ENCODE data around the gene ZC3H12A. TPM values are rescaled to one million over a fixed set of nuclear protein-coding genes. Genes with fewer than 3 reads are reported as not detected.

Gene ZC3H12A
- polyA plus RNA-seq, 2 of the 4 experiments (the other 2 are of a cell fraction) = 16.3 to 23.1 TPM

- TF ChIP-seq PBX3 (IDR thresholded peaks at IDR 0.05) = no peak
- TF ChIP-seq CTCF (IDR thresholded peaks at IDR 0.05) = no peak
- no peak for TF ChIP-seq CHD2 (IDR thresholded peaks at IDR 0.05; ENCODE audit: low read length, partially characterized antibody)
- no peak for TF ChIP-seq ELK1 (IDR thresholded peaks at IDR 0.05; ENCODE audit: low read depth, low read length)
- no peak for TF ChIP-seq FOXS1 (CRISPR knock-in tag; IDR thresholded peaks at IDR 0.05)
- TF ChIP-seq KDM5A (IDR thresholded peaks at IDR 0.05) = no peak
- no peak for TF ChIP-seq SREBF2 (IDR thresholded peaks at IDR 0.05)
- TF ChIP-seq BCL3 (IDR thresholded peaks at IDR 0.05) = no peak
- TF ChIP-seq RFX5 (IDR thresholded peaks at IDR 0.05) = no peak
- no peak for TF ChIP-seq REST (IDR thresholded peaks at IDR 0.05)
- no peak for TF ChIP-seq MYC (IDR thresholded peaks at IDR 0.05; ENCODE audit: borderline replicate concordance, low read length)
- TF ChIP-seq HOXB5 (CRISPR knock-in tag; IDR thresholded peaks at IDR 0.05) = no peak
- TF ChIP-seq NPAS2 (CRISPR knock-in tag; IDR thresholded peaks at IDR 0.05; ENCODE audit: borderline replicate concordance) = no peak
- no peak for TF ChIP-seq HMGXB4 (CRISPR knock-in tag; IDR thresholded peaks at IDR 0.05; ENCODE audit: borderline replicate concordance)
- no peak for TF ChIP-seq CEBPB (IDR thresholded peaks at IDR 0.05)
- no peak for TF ChIP-seq CBX8 (IDR thresholded peaks at IDR 0.05)
- no peak for TF ChIP-seq ZC3H11A (IDR thresholded peaks at IDR 0.05)
- TF ChIP-seq RNF2 (IDR thresholded peaks at IDR 0.05; ENCODE audit: borderline replicate concordance, low read depth) = no peak
- no peak for TF ChIP-seq NR3C1 (IDR thresholded peaks at IDR 0.05)
- no peak for TF ChIP-seq ESRRA (IDR thresholded peaks at IDR 0.05; ENCODE audit: borderline replicate concordance, low read length)
- TF ChIP-seq HOXA7 (CRISPR knock-in tag; IDR thresholded peaks at IDR 0.05) = no peak
- TF ChIP-seq JUN (IDR thresholded peaks at IDR 0.05) = peak; percentile 6 to 49; a peak in 3 of 5 replicates
- no peak for TF ChIP-seq CBX2 (IDR thresholded peaks at IDR 0.05; ENCODE audit: borderline replicate concordance, low read depth)
- no peak for TF ChIP-seq POLR2AphosphoS2 (conservative IDR thresholded peaks at IDR 0.05; ENCODE audit: low read length)
- TF ChIP-seq ZNF302 (CRISPR knock-in tag; IDR thresholded peaks at IDR 0.05) = no peak
- no peak for TF ChIP-seq EHF (CRISPR knock-in tag; IDR thresholded peaks at IDR 0.05)
- TF ChIP-seq GATA3 (IDR thresholded peaks at IDR 0.05; ENCODE audit: borderline replicate concordance) = peak; percentile 31; the same call in 1 of the 2 replicates
- no peak for TF ChIP-seq FOSB (CRISPR knock-in tag; IDR thresholded peaks at IDR 0.05)
- TF ChIP-seq TFCP2L1 (CRISPR knock-in tag; IDR thresholded peaks at IDR 0.05) = no peak
- no peak for TF ChIP-seq HEYL (CRISPR knock-in tag; IDR thresholded peaks at IDR 0.05)
- TF ChIP-seq ZSCAN20 (CRISPR knock-in tag; IDR thresholded peaks at IDR 0.05) = no peak
- TF ChIP-seq JUNB (IDR thresholded peaks at IDR 0.05) = 0 out of 2 replicates have a peak, but pooled peaks have one; percentile 22
- no peak for TF ChIP-seq RCOR1 (IDR thresholded peaks at IDR 0.05; ENCODE audit: low read depth, low read length)
Observed at GRCh38 chr1:37476460-37477197, 2.2 kb downstream of the ZC3H12A start (continued).
